GM12872 (cell line): Measurements from ENCODE around the gene PDE3A.

Source experiments
- TF ChIP-seq, protein P1 (sequence below): IDR thresholded peaks from 3 replicates; pipeline ENCODE4 v1.5.1; 2011; ENCODE audit warnings: low read depth, mild to moderate bottlenecking, low read length, moderate library complexity; ENCODE audit not compliant: insufficient read depth

Gene PDE3A

DNA sequence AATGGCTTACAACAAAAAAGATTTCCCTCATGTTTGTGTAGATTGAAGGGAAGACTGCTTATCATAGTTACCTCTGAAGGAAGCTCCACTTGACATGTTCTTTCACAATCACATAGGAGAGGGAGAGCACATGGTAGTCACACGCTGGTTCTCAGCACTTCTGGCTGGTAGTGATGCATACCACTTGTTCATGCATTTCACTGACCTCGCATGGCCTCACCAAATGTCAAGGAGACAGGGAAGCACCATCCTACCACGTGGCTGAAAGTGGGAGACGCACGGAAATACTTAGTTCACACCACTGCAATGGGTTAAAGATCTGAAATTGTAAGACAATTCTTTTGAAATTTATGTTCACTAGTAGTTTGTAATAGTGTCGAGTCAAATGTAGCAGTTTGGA lies 74.0 kb downstream of the PDE3A start:
- TF ChIP-seq, protein P1, sequence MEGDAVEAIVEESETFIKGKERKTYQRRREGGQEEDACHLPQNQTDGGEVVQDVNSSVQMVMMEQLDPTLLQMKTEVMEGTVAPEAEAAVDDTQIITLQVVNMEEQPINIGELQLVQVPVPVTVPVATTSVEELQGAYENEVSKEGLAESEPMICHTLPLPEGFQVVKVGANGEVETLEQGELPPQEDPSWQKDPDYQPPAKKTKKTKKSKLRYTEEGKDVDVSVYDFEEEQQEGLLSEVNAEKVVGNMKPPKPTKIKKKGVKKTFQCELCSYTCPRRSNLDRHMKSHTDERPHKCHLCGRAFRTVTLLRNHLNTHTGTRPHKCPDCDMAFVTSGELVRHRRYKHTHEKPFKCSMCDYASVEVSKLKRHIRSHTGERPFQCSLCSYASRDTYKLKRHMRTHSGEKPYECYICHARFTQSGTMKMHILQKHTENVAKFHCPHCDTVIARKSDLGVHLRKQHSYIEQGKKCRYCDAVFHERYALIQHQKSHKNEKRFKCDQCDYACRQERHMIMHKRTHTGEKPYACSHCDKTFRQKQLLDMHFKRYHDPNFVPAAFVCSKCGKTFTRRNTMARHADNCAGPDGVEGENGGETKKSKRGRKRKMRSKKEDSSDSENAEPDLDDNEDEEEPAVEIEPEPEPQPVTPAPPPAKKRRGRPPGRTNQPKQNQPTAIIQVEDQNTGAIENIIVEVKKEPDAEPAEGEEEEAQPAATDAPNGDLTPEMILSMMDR = no peak

DNA sequence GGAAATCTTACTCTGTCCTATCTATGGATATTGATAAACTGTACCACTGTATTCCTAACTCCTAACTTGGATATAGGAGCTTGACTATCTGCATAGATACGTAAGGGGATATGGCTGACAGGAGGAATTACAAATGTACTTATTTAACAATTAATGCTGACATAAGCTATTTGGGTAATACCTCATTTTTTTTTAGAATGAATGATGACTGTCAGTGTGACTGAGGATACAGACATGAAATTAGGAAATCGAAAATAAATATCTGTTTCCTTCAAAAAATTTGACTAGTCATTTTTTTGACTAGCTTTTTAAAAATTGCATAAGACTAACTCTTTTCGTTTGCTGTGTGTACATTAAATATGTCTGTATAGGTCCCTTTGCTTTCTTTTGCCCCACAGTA lies 74.9 kb downstream of the PDE3A start:
- TF ChIP-seq, protein P1 = no peak

DNA sequence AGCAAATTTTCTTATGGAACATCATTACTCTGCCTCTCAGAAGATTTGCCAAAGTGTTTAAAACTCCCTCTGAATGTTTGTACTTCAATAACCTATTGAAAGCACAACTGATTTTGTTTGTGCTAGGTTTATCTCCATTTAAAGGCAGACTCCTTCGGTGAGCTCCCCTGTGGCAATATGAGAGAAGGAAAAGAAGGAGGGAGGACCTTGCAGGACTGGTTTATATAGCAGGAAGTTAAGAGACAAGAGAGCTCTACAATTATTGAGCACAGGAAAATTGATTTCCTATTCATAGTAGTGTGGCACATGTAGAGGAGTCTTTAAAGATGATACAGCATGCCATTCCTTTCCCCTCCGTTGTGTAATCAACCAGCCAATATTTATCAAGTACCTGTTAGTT lies 75.5 kb downstream of the PDE3A start:
- TF ChIP-seq, protein P1 = no peak

DNA sequence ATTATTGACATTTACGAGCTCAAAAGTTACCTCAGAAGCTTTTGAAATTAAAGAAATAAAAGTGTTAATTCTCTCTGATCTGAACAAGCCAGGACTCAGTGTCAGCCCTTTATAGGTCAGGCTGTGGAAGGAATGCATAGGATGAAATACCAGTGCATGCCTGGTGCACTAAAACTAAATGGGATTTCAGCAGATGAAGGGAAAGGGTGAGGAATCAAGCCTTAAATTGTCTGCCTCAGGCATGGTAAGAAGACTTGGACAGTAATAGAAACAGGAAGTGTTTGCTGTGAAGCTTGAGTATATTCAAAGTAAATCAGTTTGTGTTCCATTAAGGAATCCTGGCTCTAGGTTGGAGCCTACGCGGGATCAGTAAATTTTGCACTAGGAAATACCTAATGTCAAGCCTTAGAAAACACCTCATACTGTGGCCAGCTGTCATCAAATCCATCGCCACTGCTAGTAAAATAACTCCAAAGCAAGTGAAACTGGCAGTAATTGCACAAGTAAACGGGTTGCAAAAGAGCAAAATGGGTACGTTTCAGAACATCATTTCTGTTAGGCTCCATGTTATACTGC lies 76.3 kb downstream of the PDE3A start:
- TF ChIP-seq, protein P1 = no peak

DNA sequence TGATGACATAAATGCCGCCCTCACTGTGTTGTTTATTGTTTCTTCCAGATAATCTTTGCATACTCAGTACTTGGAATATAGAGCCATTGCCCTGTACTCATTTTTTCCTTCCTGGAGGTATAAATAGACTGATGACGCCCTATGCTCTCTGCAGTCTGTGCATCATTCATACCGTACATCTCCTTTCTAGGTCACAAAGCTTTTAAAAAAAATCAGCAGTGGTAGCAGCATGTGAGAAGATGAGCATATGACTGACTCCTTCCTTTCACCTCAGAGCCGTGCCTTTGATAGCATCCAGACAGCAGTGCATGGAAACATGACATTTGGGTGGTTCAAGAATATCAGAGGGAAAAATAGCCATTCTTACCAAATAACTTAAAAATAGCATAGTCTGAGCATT lies 77.3 kb downstream of the PDE3A start:
- TF ChIP-seq, protein P1 = no peak

DNA sequence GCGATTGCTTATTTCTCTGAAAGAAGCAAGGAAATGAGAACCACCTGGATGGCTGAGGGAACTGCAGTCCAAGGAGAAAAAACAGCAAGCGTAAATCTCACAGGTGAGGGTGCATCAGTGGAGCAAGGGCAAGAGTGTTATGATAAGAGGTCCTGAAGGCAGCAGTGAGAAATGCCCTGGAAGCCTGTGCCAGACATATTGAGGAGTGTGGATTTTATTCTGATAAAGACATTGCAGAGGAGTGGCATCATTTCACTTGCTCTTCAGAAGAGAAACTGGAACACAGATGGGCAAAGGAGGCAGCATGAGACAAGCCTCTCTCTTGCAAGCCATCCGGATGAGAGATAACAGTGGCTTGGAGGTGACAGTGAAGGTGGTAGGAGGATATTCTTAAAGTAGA lies 78.5 kb downstream of the PDE3A start:
- TF ChIP-seq, protein P1 = no peak

DNA sequence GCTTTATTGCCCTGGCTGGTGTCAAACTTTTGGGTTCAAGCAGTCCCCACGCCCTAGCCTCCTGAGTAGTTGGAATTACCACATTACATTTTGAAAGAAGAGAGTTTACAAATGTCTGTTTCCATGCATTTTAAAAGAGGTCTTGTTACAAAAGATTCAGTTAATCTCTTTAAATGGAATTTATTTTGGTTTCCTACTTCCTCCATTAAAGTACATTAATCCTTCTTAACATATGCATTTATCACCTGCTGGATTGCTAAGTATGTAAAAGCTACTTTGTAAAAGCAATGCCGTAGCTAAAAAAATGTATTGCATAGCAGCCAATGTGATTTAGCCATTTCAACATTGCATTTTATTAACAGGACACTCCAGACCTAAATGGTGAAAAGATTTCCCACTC lies 80.4 kb downstream of the PDE3A start:
- TF ChIP-seq, protein P1 = no peak
